ENCODE results near the gene RBM23. TPM values are rescaled to one million over a fixed set of nuclear protein-coding genes. Genes with fewer than 3 reads are reported as not detected.
A peak's percentile ranks its signal among the peaks of the same experiment; 100 is the strongest.

RBM23 gene
- total and polyA plus RNA-seq, 9 of the 15 experiments (the other 6 are each of a cell fraction or from before 2014, with no cell fraction given) = 46.0 to 102 (median 58.5) TPM

DNA sequence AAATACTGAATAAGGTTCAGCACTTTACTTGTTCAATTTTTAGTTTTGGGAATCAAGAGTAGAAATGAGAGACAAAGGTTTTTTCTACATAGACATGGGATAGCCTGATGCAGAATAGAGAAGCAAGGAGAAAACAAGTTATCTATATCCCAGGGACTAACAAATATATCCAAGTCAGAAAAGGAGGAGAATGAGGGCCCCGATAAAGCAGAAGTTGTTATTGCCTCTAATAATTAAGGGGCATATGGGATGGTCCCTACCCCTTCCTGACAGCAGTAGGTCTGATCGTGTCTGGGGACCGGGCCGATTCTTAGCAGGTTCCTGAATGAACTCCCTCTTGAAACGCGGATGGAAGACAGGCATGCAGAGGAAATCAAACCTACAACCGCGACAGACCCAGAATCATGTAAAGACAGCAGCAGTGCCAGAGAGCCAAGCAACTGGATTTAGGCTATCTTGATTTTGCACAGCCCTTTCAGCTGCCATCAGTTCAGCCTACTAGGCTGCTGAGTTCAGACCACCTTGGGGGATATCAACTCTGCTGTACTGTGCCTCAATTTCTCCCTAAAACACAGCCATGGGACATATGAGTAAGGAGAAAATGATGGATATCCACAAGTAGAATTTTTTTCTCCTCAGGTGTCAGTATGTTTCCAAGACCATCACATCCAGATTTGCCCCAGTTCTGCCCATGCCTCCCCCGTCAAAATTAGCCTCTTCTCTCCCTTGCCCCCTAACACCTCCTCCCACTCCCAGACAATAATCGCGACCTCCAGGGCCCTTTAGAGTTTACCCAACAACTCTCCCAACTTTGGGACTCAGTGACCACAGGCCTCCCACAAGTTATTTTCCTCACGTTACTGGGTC, 9.5 kb upstream of the RBM23 start (continued):
- TF ChIP-seq, protein P1, sequence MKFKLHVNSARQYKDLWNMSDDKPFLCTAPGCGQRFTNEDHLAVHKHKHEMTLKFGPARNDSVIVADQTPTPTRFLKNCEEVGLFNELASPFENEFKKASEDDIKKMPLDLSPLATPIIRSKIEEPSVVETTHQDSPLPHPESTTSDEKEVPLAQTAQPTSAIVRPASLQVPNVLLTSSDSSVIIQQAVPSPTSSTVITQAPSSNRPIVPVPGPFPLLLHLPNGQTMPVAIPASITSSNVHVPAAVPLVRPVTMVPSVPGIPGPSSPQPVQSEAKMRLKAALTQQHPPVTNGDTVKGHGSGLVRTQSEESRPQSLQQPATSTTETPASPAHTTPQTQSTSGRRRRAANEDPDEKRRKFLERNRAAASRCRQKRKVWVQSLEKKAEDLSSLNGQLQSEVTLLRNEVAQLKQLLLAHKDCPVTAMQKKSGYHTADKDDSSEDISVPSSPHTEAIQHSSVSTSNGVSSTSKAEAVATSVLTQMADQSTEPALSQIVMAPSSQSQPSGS (CRISPR knock-in tag; IDR thresholded peaks at IDR 0.05) = no peak
- TF ChIP-seq DNMT1 (IDR thresholded peaks at IDR 0.05) (no peak), RBBP5 (IDR thresholded peaks at IDR 0.05; ENCODE audit: borderline replicate concordance, insufficient read depth, low read length, poor library complexity, severe bottlenecking) (no peak), HDAC1 (IDR thresholded peaks at IDR 0.05) (no peak), RAD21 (CRISPR knock-in tag; conservative IDR thresholded peaks at IDR 0.05 in 1 of 2, IDR thresholded peaks at IDR 0.05 in 1 of 2) (no peak), ZNF696 (CRISPR knock-in tag; conservative IDR thresholded peaks at IDR 0.05) (no peak), RBM22 (IDR thresholded peaks at IDR 0.05; ENCODE audit: low read depth, low read length, poor library complexity, severe bottlenecking) (no peak), PHF8 (IDR thresholded peaks at IDR 0.05; ENCODE audit: borderline replicate concordance, low read length) (no peak), PML (IDR thresholded peaks at IDR 0.05; ENCODE audit: low read length) (0 out of 2 replicates have a peak, but pooled peaks have one; percentile 2), RBFOX2 (IDR thresholded peaks at IDR 0.05; ENCODE audit: low read depth, low read length) (no peak), KLF1 (tag; IDR thresholded peaks at IDR 0.05) (no peak), MTA2 (IDR thresholded peaks at IDR 0.05; ENCODE audit: low read depth) (no peak), SIRT6 (IDR thresholded peaks at IDR 0.05; ENCODE audit: low read depth, low read length) (no peak), HIVEP1 (CRISPR knock-in tag; IDR thresholded peaks at IDR 0.05) (no peak), ZNF77 (CRISPR knock-in tag; IDR thresholded peaks at IDR 0.05) (no peak), ZZZ3 (IDR thresholded peaks at IDR 0.05) (no peak), ZNF280B (CRISPR knock-in tag; IDR thresholded peaks at IDR 0.05) (no peak), GATAD2B (IDR thresholded peaks at IDR 0.05; ENCODE audit: borderline replicate concordance) (no peak)
- TF ChIP-seq, protein P2, sequence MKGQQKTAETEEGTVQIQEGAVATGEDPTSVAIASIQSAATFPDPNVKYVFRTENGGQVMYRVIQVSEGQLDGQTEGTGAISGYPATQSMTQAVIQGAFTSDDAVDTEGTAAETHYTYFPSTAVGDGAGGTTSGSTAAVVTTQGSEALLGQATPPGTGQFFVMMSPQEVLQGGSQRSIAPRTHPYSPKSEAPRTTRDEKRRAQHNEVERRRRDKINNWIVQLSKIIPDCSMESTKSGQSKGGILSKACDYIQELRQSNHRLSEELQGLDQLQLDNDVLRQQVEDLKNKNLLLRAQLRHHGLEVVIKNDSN (CRISPR knock-in tag; IDR thresholded peaks at IDR 0.05) = no peak
- TF ChIP-seq, protein P3, sequence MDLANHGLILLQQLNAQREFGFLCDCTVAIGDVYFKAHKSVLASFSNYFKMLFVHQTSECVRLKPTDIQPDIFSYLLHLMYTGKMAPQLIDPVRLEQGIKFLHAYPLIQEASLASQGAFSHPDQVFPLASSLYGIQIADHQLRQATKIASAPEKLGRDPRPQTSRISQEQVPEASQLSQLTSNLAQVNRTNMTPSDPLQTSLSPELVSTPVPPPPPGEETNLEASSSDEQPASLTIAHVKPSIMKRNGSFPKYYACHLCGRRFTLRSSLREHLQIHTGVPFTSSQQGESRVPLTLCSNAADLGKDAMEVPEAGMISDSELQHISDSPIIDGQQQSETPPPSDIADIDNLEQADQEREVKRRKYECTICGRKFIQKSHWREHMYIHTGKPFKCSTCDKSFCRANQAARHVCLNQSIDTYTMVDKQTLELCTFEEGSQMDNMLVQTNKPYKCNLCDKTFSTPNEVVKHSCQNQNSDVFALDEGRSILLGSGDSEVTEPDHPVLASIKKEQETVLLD (IDR thresholded peaks at IDR 0.05) = 0 out of 2 replicates have a peak, but pooled peaks have one; percentile 73
- TF ChIP-seq, protein P4, sequence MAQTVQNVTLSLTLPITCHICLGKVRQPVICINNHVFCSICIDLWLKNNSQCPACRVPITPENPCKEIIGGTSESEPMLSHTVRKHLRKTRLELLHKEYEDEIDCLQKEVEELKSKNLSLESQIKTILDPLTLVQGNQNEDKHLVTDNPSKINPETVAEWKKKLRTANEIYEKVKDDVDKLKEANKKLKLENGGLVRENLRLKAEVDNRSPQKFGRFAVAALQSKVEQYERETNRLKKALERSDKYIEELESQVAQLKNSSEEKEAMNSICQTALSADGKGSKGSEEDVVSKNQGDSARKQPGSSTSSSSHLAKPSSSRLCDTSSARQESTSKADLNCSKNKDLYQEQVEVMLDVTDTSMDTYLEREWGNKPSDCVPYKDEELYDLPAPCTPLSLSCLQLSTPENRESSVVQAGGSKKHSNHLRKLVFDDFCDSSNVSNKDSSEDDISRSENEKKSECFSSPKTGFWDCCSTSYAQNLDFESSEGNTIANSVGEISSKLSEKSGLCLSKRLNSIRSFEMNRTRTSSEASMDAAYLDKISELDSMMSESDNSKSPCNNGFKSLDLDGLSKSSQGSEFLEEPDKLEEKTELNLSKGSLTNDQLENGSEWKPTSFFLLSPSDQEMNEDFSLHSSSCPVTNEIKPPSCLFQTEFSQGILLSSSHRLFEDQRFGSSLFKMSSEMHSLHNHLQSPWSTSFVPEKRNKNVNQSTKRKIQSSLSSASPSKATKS (CRISPR knock-in tag; IDR thresholded peaks at IDR 0.05) = no peak

Measured in K562 (cell line).